Measurements from ENCODE around the gene POGZ.

- TF ChIP-seq CTCF (IDR thresholded peaks at IDR 0.05; ENCODE audit: low read length): no peak
- no peak for TF ChIP-seq EZH2phosphoT487 (IDR thresholded peaks at IDR 0.05; ENCODE audit: low read length)
- no peak for TF ChIP-seq EZH2 (optimal IDR thresholded peaks at IDR 0.05; ENCODE audit: low read depth, low read length)
These were observed 96.8 kb downstream of the POGZ start for GRCh38 chr1:151362308-151363155.
